ENCODE measurements around the gene TIMP2. TPM values are rescaled to one million over a fixed set of nuclear protein-coding genes. Genes with fewer than 3 reads are reported as not detected.

The TIMP2 gene
- polyA plus RNA-seq, 1 donor from 2014 or later: 25.6 TPM

DNA sequence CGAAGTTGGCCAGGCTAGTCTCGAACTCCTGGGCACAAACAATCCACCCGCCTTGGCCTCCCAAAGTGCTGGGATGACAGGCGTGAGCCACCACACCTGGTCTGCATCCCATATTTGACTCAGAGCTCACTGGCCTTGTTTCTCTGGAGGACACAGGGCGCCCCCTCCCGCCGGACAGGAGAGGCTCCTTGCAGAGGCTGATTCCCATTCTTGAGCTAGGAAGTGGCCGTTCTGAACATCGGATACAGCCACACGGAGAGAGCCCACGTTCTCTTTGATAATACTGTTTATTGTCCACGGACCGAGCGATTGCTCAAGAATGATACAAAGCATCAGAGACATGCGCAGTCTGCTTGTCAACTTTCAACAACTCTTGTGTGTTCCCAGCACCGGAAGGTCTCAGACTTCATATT lies 72.5 kb downstream of the TIMP2 start:
- Histone ChIP-seq H3K9me3 (ENCODE audit: low read length) (no peaks in the 10 kb centered on the region), H3K4me3 (ENCODE audit: low read length) (no peak overlapping the region), H3F3A (ENCODE audit: insufficient read depth, low read length, poor library complexity, severe bottlenecking) (no peaks in the 10 kb centered on the region), H3K79me2 (replicated peaks; ENCODE audit: insufficient read depth, low read length) (no peaks in the 10 kb centered on the region), H3K27ac (ENCODE audit: low read length) (no peak overlapping the region), H2AFZ (ENCODE audit: low read depth, low read length) (no peak overlapping the region), H3K27me3 (ENCODE audit: insufficient read depth, low read depth, low read length) (no peaks in the 10 kb centered on the region), H3K9me2 (ENCODE audit: insufficient read depth, low read length) (no peaks in the 10 kb centered on the region), H3K36me3 (ENCODE audit: insufficient read depth, low read length) (no peaks in the 10 kb centered on the region), H4K20me1 (ENCODE audit: insufficient read depth) (no peaks in the 10 kb centered on the region), H3K9ac (ENCODE audit: low read length) (no peak overlapping the region), H3K4me2 (ENCODE audit: low read length) (no peak overlapping the region)
- no peak for TF ChIP-seq RAD21 (conservative IDR thresholded peaks at IDR 0.05)
- no peak for TF ChIP-seq EP300 (conservative IDR thresholded peaks at IDR 0.05; ENCODE audit: poor library complexity, severe bottlenecking)
- TF ChIP-seq EZH2 (IDR thresholded peaks at IDR 0.05; ENCODE audit: borderline replicate concordance, insufficient read depth, low read length, poor library complexity, severe bottlenecking): no peak
- no peak for TF ChIP-seq POLR2AphosphoS5 (IDR thresholded peaks at IDR 0.05)
- TF ChIP-seq, protein P1, sequence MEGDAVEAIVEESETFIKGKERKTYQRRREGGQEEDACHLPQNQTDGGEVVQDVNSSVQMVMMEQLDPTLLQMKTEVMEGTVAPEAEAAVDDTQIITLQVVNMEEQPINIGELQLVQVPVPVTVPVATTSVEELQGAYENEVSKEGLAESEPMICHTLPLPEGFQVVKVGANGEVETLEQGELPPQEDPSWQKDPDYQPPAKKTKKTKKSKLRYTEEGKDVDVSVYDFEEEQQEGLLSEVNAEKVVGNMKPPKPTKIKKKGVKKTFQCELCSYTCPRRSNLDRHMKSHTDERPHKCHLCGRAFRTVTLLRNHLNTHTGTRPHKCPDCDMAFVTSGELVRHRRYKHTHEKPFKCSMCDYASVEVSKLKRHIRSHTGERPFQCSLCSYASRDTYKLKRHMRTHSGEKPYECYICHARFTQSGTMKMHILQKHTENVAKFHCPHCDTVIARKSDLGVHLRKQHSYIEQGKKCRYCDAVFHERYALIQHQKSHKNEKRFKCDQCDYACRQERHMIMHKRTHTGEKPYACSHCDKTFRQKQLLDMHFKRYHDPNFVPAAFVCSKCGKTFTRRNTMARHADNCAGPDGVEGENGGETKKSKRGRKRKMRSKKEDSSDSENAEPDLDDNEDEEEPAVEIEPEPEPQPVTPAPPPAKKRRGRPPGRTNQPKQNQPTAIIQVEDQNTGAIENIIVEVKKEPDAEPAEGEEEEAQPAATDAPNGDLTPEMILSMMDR (IDR thresholded peaks at IDR 0.05; ENCODE audit: poor library complexity, severe bottlenecking): no peak
- TF ChIP-seq SMC3 (conservative IDR thresholded peaks at IDR 0.05; ENCODE audit: poor library complexity): no peak
- TF ChIP-seq MXI1 (conservative IDR thresholded peaks at IDR 0.05; ENCODE audit: poor library complexity, severe bottlenecking): no peak
- TF ChIP-seq, protein P2, sequence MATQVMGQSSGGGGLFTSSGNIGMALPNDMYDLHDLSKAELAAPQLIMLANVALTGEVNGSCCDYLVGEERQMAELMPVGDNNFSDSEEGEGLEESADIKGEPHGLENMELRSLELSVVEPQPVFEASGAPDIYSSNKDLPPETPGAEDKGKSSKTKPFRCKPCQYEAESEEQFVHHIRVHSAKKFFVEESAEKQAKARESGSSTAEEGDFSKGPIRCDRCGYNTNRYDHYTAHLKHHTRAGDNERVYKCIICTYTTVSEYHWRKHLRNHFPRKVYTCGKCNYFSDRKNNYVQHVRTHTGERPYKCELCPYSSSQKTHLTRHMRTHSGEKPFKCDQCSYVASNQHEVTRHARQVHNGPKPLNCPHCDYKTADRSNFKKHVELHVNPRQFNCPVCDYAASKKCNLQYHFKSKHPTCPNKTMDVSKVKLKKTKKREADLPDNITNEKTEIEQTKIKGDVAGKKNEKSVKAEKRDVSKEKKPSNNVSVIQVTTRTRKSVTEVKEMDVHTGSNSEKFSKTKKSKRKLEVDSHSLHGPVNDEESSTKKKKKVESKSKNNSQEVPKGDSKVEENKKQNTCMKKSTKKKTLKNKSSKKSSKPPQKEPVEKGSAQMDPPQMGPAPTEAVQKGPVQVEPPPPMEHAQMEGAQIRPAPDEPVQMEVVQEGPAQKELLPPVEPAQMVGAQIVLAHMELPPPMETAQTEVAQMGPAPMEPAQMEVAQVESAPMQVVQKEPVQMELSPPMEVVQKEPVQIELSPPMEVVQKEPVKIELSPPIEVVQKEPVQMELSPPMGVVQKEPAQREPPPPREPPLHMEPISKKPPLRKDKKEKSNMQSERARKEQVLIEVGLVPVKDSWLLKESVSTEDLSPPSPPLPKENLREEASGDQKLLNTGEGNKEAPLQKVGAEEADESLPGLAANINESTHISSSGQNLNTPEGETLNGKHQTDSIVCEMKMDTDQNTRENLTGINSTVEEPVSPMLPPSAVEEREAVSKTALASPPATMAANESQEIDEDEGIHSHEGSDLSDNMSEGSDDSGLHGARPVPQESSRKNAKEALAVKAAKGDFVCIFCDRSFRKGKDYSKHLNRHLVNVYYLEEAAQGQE (IDR thresholded peaks at IDR 0.05; ENCODE audit: borderline replicate concordance): no peak
- no peak for TF ChIP-seq TAF1 (IDR thresholded peaks at IDR 0.05; ENCODE audit: low read depth)

DNA sequence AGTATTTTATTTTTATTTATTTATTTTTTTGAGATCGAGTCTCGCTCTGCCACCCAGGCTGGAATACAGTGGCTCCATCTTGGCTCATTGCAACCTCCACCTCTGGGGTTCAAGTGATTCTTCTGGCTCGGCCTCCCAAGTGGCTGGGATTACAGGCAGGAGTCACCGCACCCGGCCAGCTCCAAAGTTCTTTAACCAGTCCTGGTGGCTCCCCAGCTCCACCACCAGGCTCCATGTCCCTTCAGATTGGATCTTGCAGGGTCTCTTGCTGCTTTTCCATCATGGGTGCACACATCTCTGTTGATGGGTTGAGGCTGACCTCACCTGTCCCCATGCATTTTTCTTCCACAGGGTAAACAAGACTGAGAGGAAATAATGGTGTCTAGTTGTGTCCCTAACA lies 76.2 kb downstream of the TIMP2 start:
- TF ChIP-seq EZH2 (IDR thresholded peaks at IDR 0.05; ENCODE audit: borderline replicate concordance, insufficient read depth, low read length, poor library complexity, severe bottlenecking) (no peak), SMC3 (conservative IDR thresholded peaks at IDR 0.05; ENCODE audit: poor library complexity) (no peak), MXI1 (conservative IDR thresholded peaks at IDR 0.05; ENCODE audit: poor library complexity, severe bottlenecking) (no peak), EP300 (conservative IDR thresholded peaks at IDR 0.05; ENCODE audit: poor library complexity, severe bottlenecking) (no peak), POLR2AphosphoS5 (IDR thresholded peaks at IDR 0.05) (no peak), RAD21 (conservative IDR thresholded peaks at IDR 0.05) (no peak), TAF1 (IDR thresholded peaks at IDR 0.05; ENCODE audit: low read depth) (no peak)
- TF ChIP-seq, protein P2 (IDR thresholded peaks at IDR 0.05; ENCODE audit: borderline replicate concordance): no peak
- TF ChIP-seq, protein P1 (IDR thresholded peaks at IDR 0.05; ENCODE audit: poor library complexity, severe bottlenecking): no peak
- no peaks in the 10 kb centered on the region for H4K20me1 ChIP-seq (ENCODE audit: insufficient read depth)
- no peaks in the 10 kb centered on the region for H3F3A ChIP-seq (ENCODE audit: insufficient read depth, low read length, poor library complexity, severe bottlenecking)
- H3K9me3 ChIP-seq (ENCODE audit: low read length): no peaks in the 10 kb centered on the region
- H3K36me3 ChIP-seq (ENCODE audit: insufficient read depth, low read length): no peaks in the 10 kb centered on the region
- no peak overlapping the region for H3K4me2 ChIP-seq (ENCODE audit: low read length)
- no peak overlapping the region for H3K9ac ChIP-seq (ENCODE audit: low read length)
- H2AFZ ChIP-seq (ENCODE audit: low read depth, low read length): no peak overlapping the region
- H3K9me2 ChIP-seq (ENCODE audit: insufficient read depth, low read length): no peaks in the 10 kb centered on the region
- H3K27me3 ChIP-seq (ENCODE audit: insufficient read depth, low read depth, low read length): no peaks in the 10 kb centered on the region
- no peak overlapping the region for H3K27ac ChIP-seq (ENCODE audit: low read length)
- no peaks in the 10 kb centered on the region for H3K79me2 ChIP-seq (replicated peaks; ENCODE audit: insufficient read depth, low read length)
- H3K4me3 ChIP-seq (ENCODE audit: low read length): no peak overlapping the region
